ENCODE measurements around the gene PSMD6.

DNA sequence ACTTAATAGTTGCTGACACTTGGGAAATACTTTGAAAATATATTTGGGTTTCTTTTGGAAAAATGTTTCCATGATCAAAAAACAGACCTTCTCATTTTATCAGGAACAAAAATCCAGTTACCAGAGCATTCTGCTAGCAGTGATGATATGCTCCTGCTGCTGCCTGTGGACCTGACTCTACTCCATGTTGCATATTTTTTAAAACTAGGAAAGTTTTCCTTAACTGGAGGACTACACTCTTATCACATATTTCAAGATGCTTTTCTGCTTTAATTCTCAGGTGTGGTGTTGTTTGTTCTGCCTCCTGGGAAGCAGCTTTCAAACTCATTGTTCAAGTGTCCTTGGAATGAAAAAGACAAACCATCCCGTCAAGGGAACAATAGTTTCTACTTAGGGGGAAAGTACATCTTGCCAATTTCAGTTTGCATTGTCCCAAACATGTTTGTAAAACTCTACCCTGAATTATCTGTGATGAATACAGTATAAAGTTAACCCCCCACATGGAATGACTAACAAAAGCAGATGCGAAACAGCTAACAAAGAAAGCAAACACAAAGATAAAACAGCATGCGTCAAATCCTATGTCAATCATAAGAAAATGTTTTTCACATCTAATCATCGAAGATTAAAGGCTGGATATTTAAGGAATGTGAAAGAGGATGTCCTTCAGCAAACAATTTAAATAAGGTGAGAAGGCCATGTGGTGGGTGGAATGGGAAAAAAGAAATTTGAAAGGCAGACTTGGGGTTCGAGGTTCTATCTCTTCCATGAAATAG is 40.1 kb upstream of the PSMD6 start:
- TF ChIP-seq, protein P1, sequence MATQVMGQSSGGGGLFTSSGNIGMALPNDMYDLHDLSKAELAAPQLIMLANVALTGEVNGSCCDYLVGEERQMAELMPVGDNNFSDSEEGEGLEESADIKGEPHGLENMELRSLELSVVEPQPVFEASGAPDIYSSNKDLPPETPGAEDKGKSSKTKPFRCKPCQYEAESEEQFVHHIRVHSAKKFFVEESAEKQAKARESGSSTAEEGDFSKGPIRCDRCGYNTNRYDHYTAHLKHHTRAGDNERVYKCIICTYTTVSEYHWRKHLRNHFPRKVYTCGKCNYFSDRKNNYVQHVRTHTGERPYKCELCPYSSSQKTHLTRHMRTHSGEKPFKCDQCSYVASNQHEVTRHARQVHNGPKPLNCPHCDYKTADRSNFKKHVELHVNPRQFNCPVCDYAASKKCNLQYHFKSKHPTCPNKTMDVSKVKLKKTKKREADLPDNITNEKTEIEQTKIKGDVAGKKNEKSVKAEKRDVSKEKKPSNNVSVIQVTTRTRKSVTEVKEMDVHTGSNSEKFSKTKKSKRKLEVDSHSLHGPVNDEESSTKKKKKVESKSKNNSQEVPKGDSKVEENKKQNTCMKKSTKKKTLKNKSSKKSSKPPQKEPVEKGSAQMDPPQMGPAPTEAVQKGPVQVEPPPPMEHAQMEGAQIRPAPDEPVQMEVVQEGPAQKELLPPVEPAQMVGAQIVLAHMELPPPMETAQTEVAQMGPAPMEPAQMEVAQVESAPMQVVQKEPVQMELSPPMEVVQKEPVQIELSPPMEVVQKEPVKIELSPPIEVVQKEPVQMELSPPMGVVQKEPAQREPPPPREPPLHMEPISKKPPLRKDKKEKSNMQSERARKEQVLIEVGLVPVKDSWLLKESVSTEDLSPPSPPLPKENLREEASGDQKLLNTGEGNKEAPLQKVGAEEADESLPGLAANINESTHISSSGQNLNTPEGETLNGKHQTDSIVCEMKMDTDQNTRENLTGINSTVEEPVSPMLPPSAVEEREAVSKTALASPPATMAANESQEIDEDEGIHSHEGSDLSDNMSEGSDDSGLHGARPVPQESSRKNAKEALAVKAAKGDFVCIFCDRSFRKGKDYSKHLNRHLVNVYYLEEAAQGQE (IDR thresholded peaks at IDR 0.05; ENCODE audit: insufficient replicate concordance, low read depth) = no peak
- TF ChIP-seq, protein P2, sequence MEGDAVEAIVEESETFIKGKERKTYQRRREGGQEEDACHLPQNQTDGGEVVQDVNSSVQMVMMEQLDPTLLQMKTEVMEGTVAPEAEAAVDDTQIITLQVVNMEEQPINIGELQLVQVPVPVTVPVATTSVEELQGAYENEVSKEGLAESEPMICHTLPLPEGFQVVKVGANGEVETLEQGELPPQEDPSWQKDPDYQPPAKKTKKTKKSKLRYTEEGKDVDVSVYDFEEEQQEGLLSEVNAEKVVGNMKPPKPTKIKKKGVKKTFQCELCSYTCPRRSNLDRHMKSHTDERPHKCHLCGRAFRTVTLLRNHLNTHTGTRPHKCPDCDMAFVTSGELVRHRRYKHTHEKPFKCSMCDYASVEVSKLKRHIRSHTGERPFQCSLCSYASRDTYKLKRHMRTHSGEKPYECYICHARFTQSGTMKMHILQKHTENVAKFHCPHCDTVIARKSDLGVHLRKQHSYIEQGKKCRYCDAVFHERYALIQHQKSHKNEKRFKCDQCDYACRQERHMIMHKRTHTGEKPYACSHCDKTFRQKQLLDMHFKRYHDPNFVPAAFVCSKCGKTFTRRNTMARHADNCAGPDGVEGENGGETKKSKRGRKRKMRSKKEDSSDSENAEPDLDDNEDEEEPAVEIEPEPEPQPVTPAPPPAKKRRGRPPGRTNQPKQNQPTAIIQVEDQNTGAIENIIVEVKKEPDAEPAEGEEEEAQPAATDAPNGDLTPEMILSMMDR (IDR thresholded peaks at IDR 0.05; ENCODE audit: insufficient read depth, low read length) = no peak
- no peak for TF ChIP-seq GABPA (IDR thresholded peaks at IDR 0.05; ENCODE audit: low read depth)
